Chondrocyte (in vitro differentiated cells): ENCODE data around the gene MYBPC1. TPM values are rescaled to one million over a fixed set of nuclear protein-coding genes. Genes with fewer than 3 reads are reported as not detected.
A peak's percentile ranks its signal among the peaks of the same experiment; 100 is the strongest.

Experiments
- DNase-seq: peaks from one replicate; pipeline ENCODE4 v3.0.0; 2021; ENCODE audit warnings: mixed read lengths, low spot score
- H3K27ac Mint-ChIP-seq: one replicate; pipeline ENCODE4 v1.8.0; 2021; ENCODE audit warnings: mild to moderate bottlenecking, moderate library complexity, mixed read lengths; ENCODE audit not compliant: unreplicated experiment
- H3K27me3 Mint-ChIP-seq: 2 replicates; pipeline ENCODE4 v1.8.0; 2021; ENCODE audit warnings: low read depth, mixed read lengths
- H3K36me3 Mint-ChIP-seq: 2 replicates; pipeline ENCODE4 v1.8.0; 2021; ENCODE audit warnings: low read depth, mixed read lengths
- H3K4me1 Mint-ChIP-seq: 2 replicates; pipeline ENCODE4 v1.8.0; 2021; ENCODE audit warnings: low read depth, mild to moderate bottlenecking, mixed read lengths
- H3K4me3 Mint-ChIP-seq: one replicate; pipeline ENCODE4 v1.8.0; 2021; ENCODE audit warnings: mild to moderate bottlenecking, moderate library complexity, mixed read lengths; ENCODE audit not compliant: unreplicated experiment
- H3K9me3 Mint-ChIP-seq: 2 replicates; pipeline ENCODE4 v1.8.0; 2021; ENCODE audit warnings: low read depth, mixed read lengths
- total RNA-seq: library from RNA; stranded (reverse); gene quantifications from 3 replicates; pipeline ENCODE4 v1.2.1, GENCODE V29; 2021
- TF ChIP-seq, protein P1 (sequence below): fragments of 200-600 bp; sonication (generic); IDR thresholded peaks from 2 replicates; pipeline ENCODE4 v1.5.0; 2021; ENCODE audit warnings: antibody characterized with exemption, mild to moderate bottlenecking, moderate library complexity

MYBPC1 gene
- total RNA-seq, 1 donor from 2014 or later, result not detected

DNA sequence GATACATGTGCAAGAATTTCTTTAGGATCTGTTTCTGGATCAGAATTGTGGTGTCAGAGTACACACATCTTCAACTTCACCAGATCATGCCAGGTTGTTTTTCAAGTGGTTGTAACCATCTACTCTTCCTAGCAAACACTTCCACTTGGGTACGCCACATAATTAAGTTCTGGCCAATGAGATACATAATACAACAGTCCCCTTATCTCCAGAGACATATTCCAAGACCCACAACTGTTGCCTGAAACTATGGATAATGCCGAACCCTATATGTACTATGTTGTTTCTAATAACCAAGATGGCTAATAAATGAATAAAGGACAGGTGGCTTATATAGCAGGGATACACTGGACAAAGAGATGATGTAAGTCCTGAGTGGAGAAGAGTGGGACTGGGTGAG, 100.2 kb downstream of the MYBPC1 start:
- no peaks in the 10 kb centered on the region for H3K36me3 Mint-ChIP-seq
- no peak overlapping the region for H3K27ac Mint-ChIP-seq
- peaks cover 23% of the 10 kb centered on the region for H3K4me1 Mint-ChIP-seq
- DNase-seq, result no peak
- TF ChIP-seq, protein P1, sequence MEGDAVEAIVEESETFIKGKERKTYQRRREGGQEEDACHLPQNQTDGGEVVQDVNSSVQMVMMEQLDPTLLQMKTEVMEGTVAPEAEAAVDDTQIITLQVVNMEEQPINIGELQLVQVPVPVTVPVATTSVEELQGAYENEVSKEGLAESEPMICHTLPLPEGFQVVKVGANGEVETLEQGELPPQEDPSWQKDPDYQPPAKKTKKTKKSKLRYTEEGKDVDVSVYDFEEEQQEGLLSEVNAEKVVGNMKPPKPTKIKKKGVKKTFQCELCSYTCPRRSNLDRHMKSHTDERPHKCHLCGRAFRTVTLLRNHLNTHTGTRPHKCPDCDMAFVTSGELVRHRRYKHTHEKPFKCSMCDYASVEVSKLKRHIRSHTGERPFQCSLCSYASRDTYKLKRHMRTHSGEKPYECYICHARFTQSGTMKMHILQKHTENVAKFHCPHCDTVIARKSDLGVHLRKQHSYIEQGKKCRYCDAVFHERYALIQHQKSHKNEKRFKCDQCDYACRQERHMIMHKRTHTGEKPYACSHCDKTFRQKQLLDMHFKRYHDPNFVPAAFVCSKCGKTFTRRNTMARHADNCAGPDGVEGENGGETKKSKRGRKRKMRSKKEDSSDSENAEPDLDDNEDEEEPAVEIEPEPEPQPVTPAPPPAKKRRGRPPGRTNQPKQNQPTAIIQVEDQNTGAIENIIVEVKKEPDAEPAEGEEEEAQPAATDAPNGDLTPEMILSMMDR, result no peak
- no peaks in the 10 kb centered on the region for H3K9me3 Mint-ChIP-seq
- no peaks in the 10 kb centered on the region for H3K27me3 Mint-ChIP-seq
- no peak overlapping the region for H3K4me3 Mint-ChIP-seq

DNA sequence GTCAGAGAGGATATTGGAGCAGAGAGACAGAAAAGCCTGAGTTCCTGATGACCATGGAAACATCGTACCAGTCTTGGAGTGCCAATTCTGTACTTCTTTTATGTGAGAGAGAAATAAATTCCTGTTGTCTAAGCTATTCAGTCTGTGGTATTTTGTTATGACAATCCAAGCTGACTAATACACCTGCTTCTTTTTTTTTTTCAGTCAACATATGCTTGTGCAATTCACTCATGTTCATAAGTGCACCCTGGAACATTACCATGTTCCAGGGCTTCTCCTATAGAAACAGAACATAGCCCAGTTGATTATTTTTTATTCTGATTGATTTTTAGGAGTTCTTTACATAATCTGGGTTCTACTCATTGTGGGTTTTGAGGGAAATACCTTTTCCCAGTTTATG, 100.9 kb downstream of the MYBPC1 start:
- Mint-ChIP-seq H3K36me3 (no peaks in the 10 kb centered on the region), H3K27me3 (no peaks in the 10 kb centered on the region), H3K4me3 (no peak overlapping the region), H3K27ac (no peak overlapping the region), H3K4me1 (peaks cover 30% of the 10 kb centered on the region), H3K9me3 (no peaks in the 10 kb centered on the region)
- DNase-seq, result no peak
- TF ChIP-seq, protein P1, result no peak

DNA sequence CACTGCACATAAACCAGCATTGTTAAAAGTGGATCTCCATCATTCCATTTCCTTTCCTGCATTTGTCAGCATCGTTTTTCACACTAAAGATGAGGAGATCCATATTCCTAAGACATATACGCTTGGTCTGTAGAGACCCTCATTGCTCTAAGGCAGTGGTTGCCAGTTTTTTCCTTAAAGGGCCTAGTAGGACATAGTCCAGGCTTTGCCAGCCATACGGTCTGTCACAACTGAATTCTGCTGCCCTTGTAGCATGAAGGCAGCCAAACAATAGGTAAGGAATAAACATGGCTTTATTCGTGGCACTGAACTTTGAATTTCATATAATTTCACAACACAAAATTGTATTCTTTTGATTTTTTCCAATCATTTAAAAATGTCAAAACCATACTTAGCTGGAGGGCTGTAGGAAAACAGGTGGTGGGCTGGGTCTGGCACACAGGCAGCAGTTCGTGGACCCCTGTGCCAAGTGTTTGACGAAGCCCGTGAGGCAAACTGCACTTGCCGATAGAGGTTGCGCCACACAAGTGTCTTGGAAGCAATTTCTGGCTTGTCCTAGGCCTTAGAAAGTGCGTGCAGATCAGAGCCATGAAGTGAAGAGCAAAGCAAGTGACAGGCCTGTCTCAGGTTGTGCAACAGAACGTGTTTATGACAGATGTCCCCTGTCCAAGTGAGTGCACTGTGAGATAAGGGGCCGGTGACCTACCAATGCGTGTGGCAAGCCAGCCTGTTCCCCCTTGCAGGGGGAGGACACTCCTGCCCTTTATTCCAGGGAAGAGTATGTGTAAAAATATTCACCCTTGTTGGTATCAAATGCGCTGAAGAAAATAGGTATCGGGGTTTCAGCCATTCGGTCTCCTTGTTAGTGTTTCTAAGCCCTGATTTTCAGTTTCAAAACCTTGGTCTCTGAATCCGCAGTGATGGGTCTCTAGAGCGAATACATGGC, 101.8 kb downstream of the MYBPC1 start:
- Mint-ChIP-seq H3K36me3 (no peaks in the 10 kb centered on the region), H3K9me3 (no peaks in the 10 kb centered on the region), H3K27me3 (no peaks in the 10 kb centered on the region), H3K4me1 (peaks cover 36% of the 10 kb centered on the region), H3K27ac (peak overlapping the region; percentile 30), H3K4me3 (peak overlapping the region; percentile 77)
- TF ChIP-seq, protein P1, result no peak
- DNase-seq, result no peak

DNA sequence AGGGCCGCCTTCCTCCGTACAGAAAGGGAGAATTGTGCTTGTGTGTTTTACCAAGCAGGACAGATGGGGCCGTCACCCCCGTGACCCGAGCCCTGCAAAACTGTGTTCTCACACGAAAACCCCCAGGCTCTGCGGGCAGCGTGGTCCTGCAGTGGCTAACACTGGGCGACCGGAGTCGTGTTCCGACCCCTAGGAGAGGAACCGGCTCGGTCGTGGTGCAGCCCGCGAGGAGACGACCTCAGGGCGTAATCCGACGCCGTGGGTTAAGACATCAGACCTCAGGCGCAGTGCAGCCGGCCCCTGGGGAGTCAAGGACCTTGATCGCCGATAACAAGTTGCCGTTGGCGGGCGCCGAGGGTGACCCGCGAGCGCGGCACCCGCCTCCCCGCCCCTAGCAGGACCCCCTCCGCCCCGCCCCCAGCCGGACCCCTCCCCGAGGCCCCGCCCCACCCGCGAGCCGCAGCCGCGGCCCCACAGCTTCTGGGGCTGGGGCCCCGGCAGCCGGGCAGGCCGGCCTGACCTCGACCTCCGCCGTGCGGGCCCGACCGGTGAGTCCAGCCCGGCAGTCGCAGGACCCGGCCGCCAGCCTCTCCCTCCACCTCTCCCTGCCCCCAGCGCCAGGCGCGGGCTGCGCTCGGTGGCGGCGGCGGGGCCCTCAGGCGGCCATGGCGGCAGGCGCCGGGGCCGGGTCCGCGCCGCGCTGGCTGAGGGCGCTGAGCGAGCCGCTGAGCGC, 102.6 kb downstream of the MYBPC1 start, which contains the start of gene CHPT1:
CHPT1 (plus strand) TSS at position 444 of the 733 bp plus-strand sequence; CDS start at position 666, 222 bp downstream.
- peak within 1 kb of the TSS; percentile 69 for H3K27ac Mint-ChIP-seq

More for the DNA sequence above, 102.6 kb downstream of the MYBPC1 start, which contains the start of gene CHPT1:
- DNase-seq, result no peak
- TF ChIP-seq, protein P1, result no peak
- Mint-ChIP-seq H3K4me1 (peaks cover 36% of the 10 kb centered on the region), H3K27me3 (no peaks in the 10 kb centered on the region), H3K4me3 (peak within 1 kb of the TSS; percentile 84), H3K36me3 (no peaks in the 10 kb centered on the region), H3K9me3 (no peaks in the 10 kb centered on the region)
